ENCODE measurements around the gene MSLN. TPM values are rescaled to one million over a fixed set of nuclear protein-coding genes. Genes with fewer than 3 reads are reported as not detected.
"Not testable (repeated sequence)": the region's sequence is repeated elsewhere in the genome, so short reads cannot be mapped to it uniquely, and the experiment has no call there.

Gene MSLN
- total RNA-seq, 1 experiment from 2014 or later = not detected

- DNase-seq (ENCODE audit: low read depth) = no peak
- in situ Hi-C loops (cut with HindIII; ENCODE audit: low pct_unique_long_range_greater_than_20kb, low sequenced_read_pairs) = no loop called here
These were observed 11.5 kb upstream of the MSLN start for GRCh38 chr16:749010-749409.

DNA sequence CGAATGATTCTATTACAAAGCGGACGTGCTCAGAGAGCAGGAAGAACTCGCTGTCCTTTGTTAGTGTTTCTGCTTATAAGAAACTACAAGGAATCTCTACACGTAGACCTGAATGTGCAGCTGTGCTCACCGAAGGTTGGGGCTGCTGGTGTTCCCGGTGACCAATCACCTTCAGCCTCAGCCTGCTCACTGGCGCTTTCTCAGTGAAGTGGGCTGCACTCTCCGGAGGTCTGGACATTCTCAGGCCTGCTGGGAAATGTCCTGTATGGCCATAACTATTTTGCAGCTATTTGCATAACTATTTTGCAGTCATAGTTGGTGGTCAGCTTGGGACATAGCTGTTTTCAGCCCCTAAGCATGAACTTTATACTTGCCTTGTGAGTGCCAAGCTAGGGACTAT is 10.0 kb upstream of the MSLN start:
- in situ Hi-C loops (cut with HindIII; ENCODE audit: low pct_unique_long_range_greater_than_20kb, low sequenced_read_pairs) = no loop called here
- DNase-seq (ENCODE audit: low read depth) = no peak

DNA sequence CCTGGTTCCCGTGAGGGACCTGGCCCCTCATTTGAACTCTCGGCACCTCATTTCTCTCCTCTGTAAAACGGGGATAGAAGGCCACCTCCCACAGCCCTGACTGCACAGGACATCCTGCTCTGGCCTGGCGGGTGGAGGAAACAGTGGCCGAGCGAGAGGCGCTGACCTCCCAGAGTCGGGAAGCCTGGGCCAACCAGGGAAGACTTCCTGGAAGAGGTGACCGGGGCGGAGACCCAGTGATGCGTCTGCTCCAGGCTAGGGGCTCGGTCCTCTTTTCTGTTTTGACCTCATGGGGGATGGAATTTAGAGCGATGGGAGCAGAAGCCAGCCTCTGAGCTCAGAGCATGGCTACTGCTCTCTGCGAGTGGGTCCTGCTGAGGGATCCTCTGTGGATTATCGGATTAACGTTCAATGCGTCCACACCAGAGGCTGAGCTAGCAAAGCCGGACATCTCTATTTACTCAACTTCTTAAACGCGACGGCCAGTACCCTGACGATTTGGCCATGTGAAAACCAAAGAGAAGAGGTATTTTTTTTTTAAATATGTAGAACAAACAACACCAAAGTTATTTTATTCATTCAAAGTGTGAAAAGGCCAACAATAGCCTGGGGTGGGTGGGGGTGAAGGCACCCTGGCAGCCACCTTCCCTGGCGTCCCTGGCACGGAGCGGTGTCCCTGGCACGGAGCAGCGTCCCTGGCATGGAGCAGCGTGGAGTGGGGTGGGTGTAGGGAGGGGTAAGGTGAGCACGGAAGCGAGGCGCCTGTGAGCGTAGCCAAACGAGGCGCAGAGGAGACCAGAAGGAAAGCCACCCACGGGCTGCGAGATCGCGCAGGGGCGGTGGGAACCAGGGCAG is 9.2 kb upstream of the MSLN start:
- in situ Hi-C loops (cut with HindIII; ENCODE audit: low pct_unique_long_range_greater_than_20kb, low sequenced_read_pairs) = no loop called here
- DNase-seq (ENCODE audit: low read depth) = no peak

DNA sequence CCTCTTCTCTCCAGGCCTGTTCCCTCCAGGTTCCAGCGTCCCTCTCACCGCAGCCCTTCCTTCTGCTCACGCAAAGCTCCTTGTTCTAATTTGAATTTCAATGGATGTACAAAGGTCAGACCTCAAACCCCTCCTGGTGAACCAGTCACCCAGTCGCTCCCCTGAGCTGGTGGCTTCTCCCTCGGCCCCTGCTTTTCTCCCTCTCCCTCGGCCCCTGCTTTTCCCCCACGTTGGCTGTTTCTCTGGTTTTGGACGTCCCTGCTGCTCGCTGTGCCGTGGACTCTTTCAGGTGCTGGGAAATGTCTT is 8.6 kb upstream of the MSLN start:
- DNase-seq (ENCODE audit: low read depth) = no peak
- in situ Hi-C loops (cut with HindIII; ENCODE audit: low pct_unique_long_range_greater_than_20kb, low sequenced_read_pairs) = no loop called here

GRCh38 chr16:754121-754607 is 6.4 kb upstream of the MSLN start:
- DNase-seq (ENCODE audit: low read depth); in situ Hi-C loops (cut with HindIII; ENCODE audit: low pct_unique_long_range_greater_than_20kb, low sequenced_read_pairs): not testable (repeated sequence)

DNA sequence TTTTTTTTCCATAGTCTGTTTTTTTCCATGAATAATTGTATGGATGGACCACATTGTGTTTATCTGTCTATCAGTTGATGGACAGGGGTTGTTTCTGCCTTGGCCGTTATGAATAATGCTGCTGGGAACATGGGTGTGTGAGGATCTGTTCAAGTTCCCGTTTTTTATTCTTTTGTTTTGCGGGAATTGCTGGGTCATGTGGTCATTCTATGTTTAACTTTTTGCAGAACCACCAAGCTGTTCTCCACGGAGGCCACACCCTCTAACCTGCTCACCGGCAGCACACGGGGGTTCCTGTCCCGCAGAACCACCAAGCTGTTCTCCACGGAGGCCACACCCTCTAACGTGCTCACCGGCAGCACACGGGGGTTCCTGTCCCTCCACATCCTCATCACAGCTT is 5.9 kb upstream of the MSLN start:
- in situ Hi-C loops (cut with HindIII; ENCODE audit: low pct_unique_long_range_greater_than_20kb, low sequenced_read_pairs) = no loop called here
- DNase-seq (ENCODE audit: low read depth) = no peak

- in situ Hi-C loops (cut with HindIII; ENCODE audit: low pct_unique_long_range_greater_than_20kb, low sequenced_read_pairs) = no loop called here
- DNase-seq (ENCODE audit: low read depth) = no peak
These were observed 4.1 kb upstream of the MSLN start for GRCh38 chr16:756428-756827.

GRCh38 chr16:759110-759910 is 1.2 kb upstream of the MSLN start:
- in situ Hi-C loops (cut with HindIII; ENCODE audit: low pct_unique_long_range_greater_than_20kb, low sequenced_read_pairs) = no loop called here
- DNase-seq (ENCODE audit: low read depth) = no peak

DNA sequence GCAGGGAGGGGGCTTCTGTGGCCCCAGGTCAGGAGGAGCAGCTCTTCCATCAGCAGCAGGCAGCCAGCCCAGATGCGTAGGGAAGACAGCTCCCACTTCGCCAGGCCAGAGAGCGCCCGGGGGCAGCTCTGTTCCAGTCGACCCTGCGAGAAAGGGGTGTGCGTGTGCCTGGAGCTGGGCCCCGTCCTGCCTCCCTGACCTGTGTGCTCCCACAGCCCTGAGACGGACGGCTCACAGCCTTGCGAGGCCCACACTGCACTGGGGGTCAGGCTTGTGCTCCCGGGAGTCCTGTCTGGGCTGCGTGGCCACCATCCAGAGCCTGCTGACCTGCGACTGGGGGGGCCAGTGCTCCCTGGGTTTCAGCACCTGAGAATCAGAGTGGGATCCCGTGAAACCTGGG is 469 bp upstream of the MSLN start:
- in situ Hi-C loops (cut with HindIII; ENCODE audit: low pct_unique_long_range_greater_than_20kb, low sequenced_read_pairs) = no loop called here
- no peak for DNase-seq (ENCODE audit: low read depth)

- in situ Hi-C loops (cut with HindIII; ENCODE audit: low pct_unique_long_range_greater_than_20kb, low sequenced_read_pairs) = no loop called here
- no peak for DNase-seq (ENCODE audit: low read depth)
These were observed 1.3 kb downstream of the MSLN start for GRCh38 chr16:761625-762513.

DNA sequence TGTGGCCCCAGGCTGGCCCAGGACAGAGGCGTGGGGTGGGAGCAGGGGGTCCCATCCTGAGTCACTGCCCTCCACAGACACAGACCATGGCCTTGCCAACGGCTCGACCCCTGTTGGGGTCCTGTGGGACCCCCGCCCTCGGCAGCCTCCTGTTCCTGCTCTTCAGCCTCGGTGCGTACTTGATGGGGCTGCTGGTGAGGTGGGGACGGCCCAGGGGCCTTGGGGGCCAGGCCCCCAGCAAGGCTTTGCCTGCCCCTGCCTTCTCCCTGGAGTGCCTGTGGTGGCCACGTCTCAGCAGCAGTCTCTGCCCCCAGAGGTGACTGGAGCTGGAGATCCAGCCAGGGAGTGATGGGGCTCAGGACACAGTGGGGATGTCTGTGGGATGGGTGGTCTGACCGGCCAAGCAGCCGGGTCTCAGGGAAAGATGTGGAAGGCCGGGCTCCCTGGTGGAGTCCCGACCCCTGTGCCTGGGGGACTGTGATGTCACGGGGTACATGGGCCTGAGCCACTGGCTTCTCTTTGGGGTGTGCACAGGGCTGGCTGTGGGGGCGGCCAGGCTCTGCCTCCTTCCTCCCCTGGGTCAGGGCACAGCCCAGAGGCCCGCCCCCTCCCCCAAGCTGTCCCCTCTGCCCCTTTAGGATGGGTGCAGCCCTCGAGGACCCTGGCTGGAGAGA is 2.2 kb downstream of the MSLN start:
- in situ Hi-C loops (cut with HindIII; ENCODE audit: low pct_unique_long_range_greater_than_20kb, low sequenced_read_pairs) = no loop called here
- DNase-seq (ENCODE audit: low read depth) = no peak

- DNase-seq (ENCODE audit: low read depth) = no peak
- in situ Hi-C loops (cut with HindIII; ENCODE audit: low pct_unique_long_range_greater_than_20kb, low sequenced_read_pairs) = no loop called here
These were observed 3.0 kb downstream of the MSLN start for GRCh38 chr16:763369-764183.

DNA sequence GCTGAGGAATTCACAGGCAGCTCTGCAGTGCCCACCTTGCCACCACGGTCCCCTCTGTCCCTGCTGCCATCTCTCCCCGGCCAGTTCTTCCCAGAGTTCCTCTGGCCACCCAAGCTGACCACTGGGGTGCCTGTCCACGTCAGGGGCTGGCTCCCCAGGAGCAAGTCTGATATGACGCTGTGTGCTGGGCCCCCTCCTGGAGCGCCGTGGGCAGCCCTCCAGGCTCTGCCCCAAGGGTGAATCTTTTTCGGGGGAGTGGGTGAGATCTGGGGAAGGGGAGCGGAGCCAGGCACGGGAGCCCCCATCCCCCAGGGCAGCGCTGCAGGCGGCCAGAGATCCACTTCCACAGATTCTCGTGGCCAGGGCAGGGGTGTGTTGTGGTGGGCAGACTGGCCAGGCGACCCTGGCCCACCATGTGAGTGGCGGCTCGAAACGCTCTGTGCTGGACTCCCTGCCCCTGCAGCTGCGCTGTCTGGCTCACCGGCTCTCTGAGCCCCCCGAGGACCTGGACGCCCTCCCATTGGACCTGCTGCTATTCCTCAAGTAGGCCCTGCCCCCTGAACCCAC is 3.7 kb downstream of the MSLN start:
- no peak for DNase-seq (ENCODE audit: low read depth)
- in situ Hi-C loops (cut with HindIII; ENCODE audit: low pct_unique_long_range_greater_than_20kb, low sequenced_read_pairs) = no loop called here

- DNase-seq (ENCODE audit: low read depth) = no peak
- in situ Hi-C loops (cut with HindIII; ENCODE audit: low pct_unique_long_range_greater_than_20kb, low sequenced_read_pairs) = no loop called here
These were observed 4.4 kb downstream of the MSLN start for GRCh38 chr16:764848-765487.

GRCh38 chr16:765488-765865 is 4.9 kb downstream of the MSLN start:
- DNase-seq (ENCODE audit: low read depth) = no peak
- in situ Hi-C loops (cut with HindIII; ENCODE audit: low pct_unique_long_range_greater_than_20kb, low sequenced_read_pairs) = no loop called here

- DNase-seq (ENCODE audit: low read depth) = no peak
- in situ Hi-C loops (cut with HindIII; ENCODE audit: low pct_unique_long_range_greater_than_20kb, low sequenced_read_pairs) = no loop called here
These were observed 5.7 kb downstream of the MSLN start for GRCh38 chr16:766008-766819.
